ENCODE measurements around the gene PRDM16. TPM values are rescaled to one million over a fixed set of nuclear protein-coding genes. Genes with fewer than 3 reads are reported as not detected.

PRDM16 gene
- total RNA-seq, 1 experiment from 2014 or later: 0.17 TPM

GRCh38 chr1:3153902-3154795, 85.1 kb downstream of the PRDM16 start:
- Histone ChIP-seq H3K9ac (ENCODE audit: extremely low read depth, insufficient read length, low read length) (no peak overlapping the region), H4K20me1 (ENCODE audit: control insufficient read depth, insufficient read depth, insufficient read length) (no peaks in the 10 kb centered on the region), H3K4me1 (ENCODE audit: insufficient read depth, low read length) (no peaks in the 10 kb centered on the region), H2BK120ac (ENCODE audit: low read depth, low read length, poor library complexity, severe bottlenecking) (no peak overlapping the region), H3K14ac (ENCODE audit: insufficient read depth, low read length) (no peak overlapping the region; the same call in 1 of the 2 replicates), H2AK5ac (ENCODE audit: insufficient read length, low read length) (no peak overlapping the region), H3K4ac (ENCODE audit: low read depth, low read length) (no peak overlapping the region), H2BK5ac (ENCODE audit: insufficient read length, low read length) (no peak overlapping the region), H4K5ac (ENCODE audit: insufficient read length, low read depth, low read length) (no peak overlapping the region), H4K8ac (replicated peaks; ENCODE audit: insufficient read length, low read depth, low read length) (no peak overlapping the region), H3K23ac (ENCODE audit: insufficient read length, low read depth, low read length) (no peak overlapping the region), H3K79me2 (ENCODE audit: insufficient read depth, low read length) (no peaks in the 10 kb centered on the region), H3K79me1 (ENCODE audit: insufficient read depth, low read depth, low read length, poor library complexity, severe bottlenecking) (no peaks in the 10 kb centered on the region), H3K27ac (ENCODE audit: insufficient read length, low read depth, low read length) (no peak overlapping the region), H3K18ac (ENCODE audit: insufficient read length, low read depth, low read length) (no peak overlapping the region), H3K27me3 (ENCODE audit: insufficient read depth, low read length) (no peaks in the 10 kb centered on the region), H2AFZ (ENCODE audit: low read length) (no peak overlapping the region), H3K56ac (ENCODE audit: insufficient read length, low read depth, low read length) (no peak overlapping the region), H2BK20ac (ENCODE audit: low read depth, low read length, poor library complexity, severe bottlenecking) (no peak overlapping the region), H3K4me2 (ENCODE audit: insufficient read depth, insufficient read length, low read length) (no peak overlapping the region), H3T11ph (ENCODE audit: low read length) (no peak overlapping the region), H2BK12ac (ENCODE audit: insufficient read length, low read depth, low read length) (no peak overlapping the region), H4K91ac (ENCODE audit: insufficient read length, low read depth, low read length) (no peak overlapping the region), H3K23me2 (ENCODE audit: insufficient read length, low read depth, low read length, poor library complexity, severe bottlenecking) (no peaks in the 10 kb centered on the region), H2BK15ac (ENCODE audit: low read depth, low read length) (no peak overlapping the region), H3K9me3 (ENCODE audit: control insufficient read depth, low read depth, low read length) (no peaks in the 10 kb centered on the region)
- no peaks in the 10 kb centered on the region for H3K4me1 Mint-ChIP-seq
- DNase-seq: no peak
- no peaks in the 10 kb centered on the region; a peak in 1 of 7 replicates for H3K36me3 Mint-ChIP-seq (ENCODE audit: insufficient read depth in 1 of 3, low read depth in 3 of 3)
- no peak for TF ChIP-seq CTCF (conservative IDR thresholded peaks at IDR 0.05)
- H3K27me3 Mint-ChIP-seq (ENCODE audit: low read depth): no peaks in the 10 kb centered on the region; the same call in none of the 2 replicates
- H3K4me3 Mint-ChIP-seq: no peak overlapping the region
- WGBS (ENCODE audit: extremely low coverage, insufficient read length, low lambda C conversion rate): no CpG with 5 or more reads among the region's 38 CpGs
- H3K27ac Mint-ChIP-seq: no peak overlapping the region
- H3K9me3 Mint-ChIP-seq: no peaks in the 10 kb centered on the region

Measured in H9 (cell line).